Right lung (tissue), 5 donors: ENCODE measurements around the gene IGSF21. TPM values are rescaled to one million over a fixed set of nuclear protein-coding genes. Genes with fewer than 3 reads are reported as not detected.

Experiments used
- DNase-seq, 2 donors: peaks; one replicate each; pipeline ENCODE4 v3.0.0-alpha.2; 2013
- polyA plus RNA-seq, 5 donors: library from polyadenylated mRNA; unstranded; fragments of 120-200 nt; gene quantifications; one replicate each; pipeline versions ENCODE4 v1.2.1 to v1.2.3, GENCODE V29; 2013; ENCODE audit warnings: inconsistent platforms in 1 of 5, low replicate concordance in 1 of 5; ENCODE audit not compliant: insufficient read length in 5 of 5, insufficient read depth in 1 of 5

The IGSF21 gene
- polyA plus RNA-seq, 5 donors = 0.06 to 0.26 (median 0.15) TPM

GRCh38 chr1:18094096-18094495, 13.5 kb upstream of the IGSF21 start:
- no peak for DNase-seq

GRCh38 chr1:18097206-18097605, 10.4 kb upstream of the IGSF21 start:
- no peak for DNase-seq

- DNase-seq = no peak
Observed at GRCh38 chr1:18099026-18099425, 8.6 kb upstream of the IGSF21 start.

GRCh38 chr1:18100060-18100459, 7.5 kb upstream of the IGSF21 start:
- DNase-seq = no peak

GRCh38 chr1:18100491-18101063, 7.0 kb upstream of the IGSF21 start:
- peak in 1 of 2 donors; percentile 30 for DNase-seq

- DNase-seq = no peak
Observed at GRCh38 chr1:18101508-18101907, 6.1 kb upstream of the IGSF21 start.

GRCh38 chr1:18103788-18104421, 3.7 kb upstream of the IGSF21 start:
- no peak for DNase-seq

- DNase-seq = no peak
Observed at GRCh38 chr1:18104546-18105100, 3.0 kb upstream of the IGSF21 start.

GRCh38 chr1:18105196-18105595, 2.4 kb upstream of the IGSF21 start:
- DNase-seq = no peak

- DNase-seq = no peak
Observed at GRCh38 chr1:18108299-18109057, 880 bp downstream of the IGSF21 start.

- DNase-seq = no peak
Observed at GRCh38 chr1:18109058-18109755, 1.6 kb downstream of the IGSF21 start.

GRCh38 chr1:18109756-18110597, 2.4 kb downstream of the IGSF21 start:
- DNase-seq = no peak

- DNase-seq = no peak
Observed at GRCh38 chr1:18110598-18110939, 3.0 kb downstream of the IGSF21 start.

- no peak for DNase-seq
Observed at GRCh38 chr1:18110968-18111367, 3.4 kb downstream of the IGSF21 start.

- DNase-seq = no peak
Observed at GRCh38 chr1:18111605-18112297, 4.2 kb downstream of the IGSF21 start.

- DNase-seq = no peak
Observed at GRCh38 chr1:18112611-18113010, 5.0 kb downstream of the IGSF21 start.

- DNase-seq = no peak
Observed at GRCh38 chr1:18114726-18115410, 7.3 kb downstream of the IGSF21 start.

GRCh38 chr1:18116777-18117176, 9.2 kb downstream of the IGSF21 start:
- DNase-seq = no peak

- no peak for DNase-seq
Observed at GRCh38 chr1:18118078-18118477, 10.5 kb downstream of the IGSF21 start.

GRCh38 chr1:18118491-18118890, 10.9 kb downstream of the IGSF21 start:
- no peak for DNase-seq
